COLO668 (cell line): ENCODE measurements around the gene PYGM.

ENCODE experiments used
- DNase-seq: peaks from one replicate; lab custom pipeline; 2025; ENCODE audit not compliant: unreplicated experiment; lab: John Stamatoyannopoulos, UW

PYGM gene

DNA sequence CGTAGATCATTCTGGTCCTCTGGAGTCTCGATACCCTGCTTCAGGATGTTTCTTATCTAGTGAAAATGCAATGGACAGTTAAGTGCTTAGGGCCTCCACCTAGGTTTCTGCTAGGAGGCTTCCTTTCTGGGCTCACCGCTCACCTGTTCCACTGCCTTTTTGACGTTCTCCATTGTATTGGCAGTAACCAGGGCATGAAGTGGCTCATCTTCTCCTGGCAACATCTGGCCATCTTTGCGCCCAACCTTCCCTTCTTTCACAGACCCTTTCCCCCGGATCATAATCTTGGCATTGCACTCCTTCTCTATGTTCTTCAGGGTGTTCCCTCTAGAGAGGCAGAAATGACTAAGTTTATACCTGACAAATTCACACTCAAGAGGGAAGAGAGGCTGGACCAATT is 9.5 kb upstream of the PYGM start:
- DNase-seq: no peak

DNA sequence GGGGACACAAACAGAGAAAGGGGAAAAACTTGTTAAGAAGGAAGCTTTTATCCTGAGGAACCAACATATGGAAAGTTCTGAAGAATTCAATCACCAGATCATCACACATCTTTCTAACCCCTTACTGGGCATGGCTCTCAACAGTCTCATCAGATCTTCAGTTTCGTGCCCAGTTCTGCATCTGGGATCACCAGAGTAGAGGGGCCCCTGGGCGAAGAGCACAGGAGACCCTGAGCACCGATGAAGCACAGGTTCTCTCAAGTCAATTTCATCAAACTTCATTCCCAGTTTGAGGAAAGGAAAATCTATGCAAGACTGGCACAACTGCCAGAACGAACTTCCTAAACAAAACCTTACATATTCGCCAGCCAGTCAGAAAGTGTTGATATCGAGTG is 8.5 kb upstream of the PYGM start:
- DNase-seq: no peak

DNA sequence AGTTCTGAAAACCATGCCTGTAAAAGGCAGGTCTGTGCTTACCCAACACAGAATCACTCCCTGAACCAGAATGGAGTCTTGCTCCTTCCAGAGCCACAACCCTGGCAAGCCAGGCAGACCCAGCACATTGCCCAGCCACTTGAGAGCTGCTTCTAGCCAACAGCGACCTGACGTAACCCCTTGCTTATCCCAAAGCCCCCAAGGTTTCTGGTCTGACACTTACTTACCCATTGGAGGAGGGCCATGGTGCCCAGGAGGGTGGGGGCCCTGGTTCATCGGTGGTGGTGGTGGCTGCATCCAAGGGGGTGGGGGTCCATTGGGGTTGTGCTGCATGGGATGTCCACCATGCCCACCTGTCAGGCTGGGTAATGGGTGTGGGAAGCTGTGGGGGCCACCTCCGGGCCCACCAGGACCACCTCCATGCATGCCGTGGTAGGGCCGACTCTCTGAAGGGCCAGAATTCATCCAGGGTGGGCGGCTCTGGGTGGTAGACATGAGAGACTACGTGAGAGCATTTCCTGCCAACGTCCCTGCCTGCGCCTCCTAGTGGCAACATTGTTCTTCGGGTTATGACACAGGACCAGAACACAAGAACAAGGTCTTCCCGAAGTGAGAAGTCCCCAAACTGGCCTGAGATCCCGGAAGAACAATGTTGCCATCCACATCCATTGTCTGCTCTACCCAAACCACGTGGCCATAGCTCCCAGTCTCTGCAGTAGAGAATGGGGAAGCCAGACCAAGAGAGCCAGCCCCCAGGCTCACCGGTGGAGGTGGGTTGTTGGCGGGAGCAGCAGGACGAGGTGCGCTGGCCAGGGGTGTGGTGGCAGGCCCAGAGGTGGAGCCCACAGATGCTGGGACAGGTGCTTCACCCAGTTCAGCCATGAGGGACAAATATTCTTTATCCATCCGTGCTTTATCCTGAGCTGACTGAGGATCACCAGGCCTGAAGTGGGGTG is 7.8 kb upstream of the PYGM start:
- DNase-seq: peak; percentile 68

DNA sequence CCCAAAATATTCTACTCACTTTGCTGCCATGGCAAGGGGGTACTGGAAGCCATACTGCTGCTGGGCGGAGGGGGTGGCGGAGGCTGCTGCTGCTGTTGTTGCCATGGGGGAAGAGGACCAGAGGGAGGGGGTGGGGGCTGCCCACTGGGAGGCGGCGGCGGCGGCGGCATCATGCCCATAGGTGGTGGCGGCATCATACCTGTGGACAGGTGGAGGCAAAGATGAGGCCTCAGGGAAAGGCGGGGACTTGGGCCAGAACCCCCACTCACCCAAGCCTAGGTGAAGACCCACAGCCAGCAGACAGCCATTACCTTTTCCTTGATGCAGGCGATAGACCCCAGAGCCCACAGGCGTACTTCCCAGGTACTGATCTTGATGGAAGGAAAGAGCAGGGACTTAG is 7.1 kb upstream of the PYGM start:
- no peak for DNase-seq

- DNase-seq: no peak
Measured at GRCh38 chr11:64765851-64766665, 6.3 kb upstream of the PYGM start.

- DNase-seq: no peak
Measured at GRCh38 chr11:64765291-64765850, 5.6 kb upstream of the PYGM start.

GRCh38 chr11:64764753-64765152 is 5.0 kb upstream of the PYGM start:
- DNase-seq: no peak

DNA sequence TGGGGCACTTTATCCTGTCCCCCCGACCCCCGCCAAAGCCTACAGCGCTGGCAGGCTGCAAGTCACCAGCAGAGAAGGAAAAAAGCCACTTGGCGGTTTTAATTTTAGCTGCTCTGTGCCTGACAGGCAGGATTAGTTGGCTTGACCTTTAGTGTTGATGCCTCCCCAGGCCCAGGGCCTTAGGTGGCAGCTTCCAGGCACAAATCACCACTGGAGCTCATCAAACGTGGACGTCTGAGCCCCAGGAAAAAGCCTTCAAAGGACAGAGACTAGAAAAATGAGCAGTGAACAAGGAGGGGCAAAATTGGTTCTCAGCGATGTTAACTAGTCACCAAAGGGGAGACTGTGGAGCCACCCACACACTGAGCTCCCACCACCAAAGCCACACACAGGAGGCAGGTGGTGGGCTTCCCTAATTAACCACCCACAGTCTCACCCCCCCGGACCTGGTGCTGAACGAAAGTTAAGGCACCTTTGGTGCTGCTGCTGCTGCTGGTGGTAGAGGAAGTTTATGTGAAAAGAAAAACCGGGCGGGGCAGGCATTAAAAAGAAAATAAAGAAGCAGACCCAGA is 4.4 kb upstream of the PYGM start:
- no peak for DNase-seq

GRCh38 chr11:64763526-64764039 is 3.8 kb upstream of the PYGM start:
- no peak for DNase-seq

- DNase-seq: no peak
Measured at GRCh38 chr11:64762674-64763525, 3.1 kb upstream of the PYGM start.

DNA sequence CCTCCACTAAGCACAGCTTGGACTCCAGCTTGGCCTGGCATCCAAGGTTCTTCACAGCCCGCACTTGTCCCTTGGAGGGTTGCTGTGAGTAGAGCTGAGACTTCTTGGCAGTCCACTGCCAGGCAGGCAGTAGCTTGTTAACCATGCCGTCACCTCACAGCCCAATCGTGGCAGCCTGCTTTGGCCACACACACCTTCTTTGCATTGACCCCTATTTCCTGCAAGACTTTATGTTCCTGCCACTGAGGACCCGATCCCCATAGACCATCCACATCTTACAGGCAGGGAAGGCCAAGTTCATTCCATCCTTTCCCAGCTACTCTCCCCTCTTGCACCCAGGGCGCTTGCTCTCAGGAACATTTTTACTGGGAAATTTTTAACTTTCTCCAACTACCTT is 2.5 kb upstream of the PYGM start:
- DNase-seq: no peak

GRCh38 chr11:64760759-64761420 is 1.1 kb upstream of the PYGM start:
- DNase-seq: no peak

- DNase-seq: no peak
Measured at GRCh38 chr11:64759131-64759721, 548 bp downstream of the PYGM start.

- DNase-seq: no peak
Measured at GRCh38 chr11:64758330-64759079, 1.3 kb downstream of the PYGM start.

DNA sequence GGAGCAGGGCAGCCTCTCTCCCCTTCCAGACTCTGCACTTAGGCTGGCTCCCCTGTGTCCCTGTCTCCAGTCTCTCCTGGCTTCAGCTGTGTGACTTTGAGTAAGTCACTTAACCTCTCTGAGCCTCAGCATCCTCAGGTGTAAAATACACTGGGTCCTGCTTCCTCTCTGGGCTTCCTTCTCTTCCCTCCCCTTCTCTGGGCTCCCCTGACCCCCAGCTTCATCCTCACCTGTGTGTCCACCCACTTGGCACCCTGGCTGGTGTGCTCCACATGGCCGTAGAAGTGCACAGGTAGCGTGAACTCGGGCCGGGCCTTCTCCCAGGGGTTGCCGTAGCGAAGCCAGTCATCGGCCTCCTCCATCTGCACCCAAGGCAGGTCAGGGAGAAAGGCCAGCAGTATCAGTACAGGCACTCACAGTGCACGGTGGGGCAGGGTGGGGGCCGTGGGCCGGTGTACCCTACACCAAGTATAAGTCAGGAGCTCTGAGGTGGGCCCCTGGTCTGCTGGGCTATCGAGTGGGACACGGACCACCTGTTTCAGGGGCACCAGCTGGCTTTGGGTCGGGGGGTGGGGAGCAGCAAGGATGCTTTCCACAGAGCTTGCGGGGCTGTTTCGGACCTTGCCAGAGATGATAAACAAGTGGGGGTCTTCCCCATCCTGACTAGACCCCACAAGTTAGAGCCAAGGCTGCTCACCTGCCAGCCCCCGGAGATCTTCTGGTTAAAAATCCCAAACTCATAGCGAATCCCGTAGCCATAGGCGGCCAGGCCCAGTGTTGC is 2.0 kb downstream of the PYGM start:
- no peak for DNase-seq

- DNase-seq: no peak
Measured at GRCh38 chr11:64755681-64756361, 4.0 kb downstream of the PYGM start.

DNA sequence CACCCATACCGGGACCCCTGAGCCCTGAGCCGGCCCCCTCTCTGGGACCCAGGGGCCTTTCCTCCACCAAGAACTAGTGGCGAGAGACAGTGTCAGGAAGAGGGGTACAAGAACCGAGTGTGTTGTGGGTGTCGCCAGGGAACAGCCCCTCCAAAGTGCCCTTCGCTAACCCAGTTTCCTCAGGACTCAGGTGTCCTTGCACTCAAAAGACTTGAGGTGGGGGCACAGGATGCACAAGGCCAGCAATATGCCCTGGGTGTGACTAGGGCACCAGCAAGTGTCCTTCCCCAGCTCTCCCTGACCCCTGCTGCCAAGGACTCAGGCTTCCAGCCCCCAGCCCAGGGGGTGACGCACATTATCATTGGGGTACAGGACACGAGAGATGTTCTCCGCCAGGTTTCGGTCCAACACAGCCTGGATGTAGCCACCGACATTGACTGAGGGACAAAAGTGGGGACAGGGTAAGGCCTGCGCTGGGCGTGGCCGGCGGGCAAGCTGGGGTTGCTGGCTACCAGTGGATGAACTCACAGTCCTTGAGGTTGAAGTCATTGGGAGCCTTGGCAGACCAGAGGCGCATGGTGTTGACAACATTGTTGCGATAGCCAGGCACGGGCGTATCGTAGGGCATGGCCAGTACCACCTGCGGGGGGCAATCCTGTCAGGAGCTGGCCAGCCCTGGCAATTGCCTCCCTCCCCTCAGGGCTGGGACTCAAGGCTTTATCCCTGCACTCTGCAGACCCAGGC is 4.7 kb downstream of the PYGM start:
- no peak for DNase-seq
